ENCODE data around the gene CDK11B.
"Not testable (repeated sequence)": the region's sequence is repeated elsewhere in the genome, so short reads cannot be mapped to it uniquely, and the experiment has no call there.

GRCh38 chr1:1662392-1662791 lies 3.6 kb upstream of the CDK11B start:
- TF ChIP-seq, protein P1, sequence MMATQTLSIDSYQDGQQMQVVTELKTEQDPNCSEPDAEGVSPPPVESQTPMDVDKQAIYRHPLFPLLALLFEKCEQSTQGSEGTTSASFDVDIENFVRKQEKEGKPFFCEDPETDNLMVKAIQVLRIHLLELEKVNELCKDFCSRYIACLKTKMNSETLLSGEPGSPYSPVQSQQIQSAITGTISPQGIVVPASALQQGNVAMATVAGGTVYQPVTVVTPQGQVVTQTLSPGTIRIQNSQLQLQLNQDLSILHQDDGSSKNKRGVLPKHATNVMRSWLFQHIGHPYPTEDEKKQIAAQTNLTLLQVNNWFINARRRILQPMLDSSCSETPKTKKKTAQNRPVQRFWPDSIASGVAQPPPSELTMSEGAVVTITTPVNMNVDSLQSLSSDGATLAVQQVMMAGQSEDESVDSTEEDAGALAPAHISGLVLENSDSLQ (IDR thresholded peaks at IDR 0.05) = not testable (repeated sequence)
- not testable (repeated sequence) for TF ChIP-seq FOXA1 (IDR thresholded peaks at IDR 0.05); FOXM1 (IDR thresholded peaks at IDR 0.05; ENCODE audit: borderline replicate concordance); SUZ12 (IDR thresholded peaks at IDR 0.05); BHLHE40 (IDR thresholded peaks at IDR 0.05; ENCODE audit: borderline replicate concordance); ZNF384 (IDR thresholded peaks at IDR 0.05); SP1 (IDR thresholded peaks at IDR 0.05); ARNT (IDR thresholded peaks at IDR 0.05); CTBP1 (IDR thresholded peaks at IDR 0.05; ENCODE audit: borderline replicate concordance); FOXK2 (IDR thresholded peaks at IDR 0.05); TARDBP (IDR thresholded peaks at IDR 0.05); ELF4 (IDR thresholded peaks at IDR 0.05); L3MBTL2 (conservative IDR thresholded peaks at IDR 0.05)
